HepG2 (cell line): ENCODE results near the gene DEFB129. TPM values are rescaled to one million over a fixed set of nuclear protein-coding genes. Genes with fewer than 3 reads are reported as not detected.

ENCODE experiments used
- ATAC-seq: fragments of 200-7000 bp; cut with Tn5 transposase; 3 replicates; pipeline ENCODE4 v1.9.1; 2020; ENCODE audit warnings: mild to moderate bottlenecking, moderate library complexity
- BruUV-seq: library from RNA; stranded (reverse); fragments of 400-500 nt; replicated peaks from 2 replicates; lab custom pipeline; 2021; lab: Mats Ljungman, UMichigan
- CTCF ChIA-PET: fragments of 300-600 bp; formaldehyde crosslinking; extraction: SDS; loops from one replicate; lab custom pipeline; 2021; ENCODE audit warnings: low total read pairs, inconsistent platforms, low intra/inter-chr PET ratio; lab: Yijun Ruan, JAX
- POLR2A ChIA-PET: fragments of 350-600 bp; sonication (Branson Sonifier 250); formaldehyde crosslinking; loops from one replicate; lab custom pipeline; 2020; ENCODE audit warnings: antibody characterized with exemption, inconsistent platforms; lab: Yijun Ruan, JAX
- DNase-seq: peaks from one replicate; pipeline ENCODE4 v3.0.0-alpha.2; 2015; ENCODE audit warnings: low spot score
- FAIRE-seq: peaks from 3 replicates; lab custom pipeline; 2011; peaks lifted over from hg19 to GRCh38; lab: Jason Lieb, UNC
- H2AFZ ChIP-seq: one replicate; pipeline ENCODE4 v1.6.1; 2011; ENCODE audit warnings: low read length, inconsistent platforms
- H3K27ac ChIP-seq: fragments of 300-600 bp; 3 replicates; pipeline ENCODE4 v1.8.0; 2011; ENCODE audit warnings: mixed run types, mild to moderate bottlenecking, mixed read lengths, low read length, inconsistent platforms; ENCODE audit not compliant: insufficient read depth; ENCODE audit errors: extremely low read length
- H3K27me3 ChIP-seq, 2 experiments: fragments of 200-600 bp in 1 of 2; 2 replicates in 1 of 2; 3 replicates in 1 of 2; pipeline versions ENCODE4 v1.6.0 to v1.8.0; 2011; ENCODE audit warnings: low read length in 2 of 2, mild to moderate bottlenecking in 2 of 2, moderate library complexity in 2 of 2, inconsistent platforms in 1 of 2; ENCODE audit not compliant: insufficient read depth in 2 of 2, control insufficient read depth in 1 of 2
- H3K36me3 ChIP-seq, 2 experiments: fragments of 200-600 bp in 1 of 2; replicated peaks in 1 of 2; 2 replicates in 1 of 2; 3 replicates in 1 of 2; pipeline versions ENCODE4 v1.5.1 to v1.8.0; 2011; ENCODE audit warnings: low read length in 2 of 2, inconsistent platforms in 1 of 2; ENCODE audit not compliant: insufficient read depth in 2 of 2, control insufficient read depth in 1 of 2
- H3K4me1 ChIP-seq: 2 replicates; pipeline ENCODE4 v1.5.1; 2012; ENCODE audit warnings: low read length, inconsistent platforms; ENCODE audit not compliant: insufficient read depth
- H3K4me2 ChIP-seq: 2 replicates; pipeline ENCODE4 v1.6.0; 2011; ENCODE audit warnings: low read depth, low read length, inconsistent platforms
- H3K4me3 ChIP-seq, 3 experiments: fragments of 200-600 bp in 1 of 3; sonication (generic), shearing (Covaris generic) in 1 of 3; replicated peaks in 1 of 3; 2 replicates each; pipeline ENCODE4 v1.5.1; 2011 to 2016; ENCODE audit warnings: low read length in 3 of 3, inconsistent platforms in 2 of 3, low read depth in 2 of 3, mild to moderate bottlenecking in 2 of 3, control low read depth in 1 of 3, mixed read lengths in 1 of 3; ENCODE audit not compliant: insufficient read depth in 1 of 3
- H3K79me2 ChIP-seq: one replicate; pipeline ENCODE4 v1.6.1; 2011; ENCODE audit warnings: low read length, inconsistent platforms; ENCODE audit not compliant: insufficient read depth
- H3K9ac ChIP-seq: 2 replicates; pipeline ENCODE4 v1.6.0; 2011; ENCODE audit warnings: mild to moderate bottlenecking, low read depth, low read length, inconsistent platforms; ENCODE audit not compliant: insufficient read depth
- H3K9me3 ChIP-seq: 2 replicates; pipeline ENCODE4 v1.5.1; 2012; ENCODE audit warnings: mild to moderate bottlenecking, low read length
- H4K20me1 ChIP-seq: 2 replicates; pipeline ENCODE4 v1.6.0; 2011; ENCODE audit warnings: inconsistent platforms, mild to moderate bottlenecking, low read length, moderate library complexity; ENCODE audit not compliant: insufficient read depth
- HNF4G ChIP-seq, 2 experiments: sonication (generic) in 1 of 2; formaldehyde crosslinking in 1 of 2; IDR thresholded peaks; 2 replicates each; pipeline versions ENCODE4 v1.4.0 to v1.6.1; 2011 to 2020; ENCODE audit warnings: borderline replicate concordance in 2 of 2, low read depth in 2 of 2, mild to moderate bottlenecking in 2 of 2, low read length in 1 of 2, missing genetic modification reagents in 1 of 2, moderate library complexity in 1 of 2
- HNRNPK ChIP-seq: fragments of 200-400 bp; formaldehyde crosslinking; IDR thresholded peaks from 2 replicates; pipeline ENCODE4 v1.6.1; 2018; ENCODE audit warnings: low read length, low read depth, moderate library complexity, mild to moderate bottlenecking; ENCODE audit not compliant: poor library complexity, severe bottlenecking
- LCORL ChIP-seq, 2 experiments: fragments of 450-650 bp in 1 of 2; sonication (generic) in 1 of 2; formaldehyde crosslinking in 1 of 2; IDR thresholded peaks; 2 replicates each; pipeline versions ENCODE4 v1.5.0 to v1.6.1; 2017 to 2020; ENCODE audit warnings: antibody characterized with exemption in 1 of 2, missing genetic modification reagents in 1 of 2
- U2AF2 ChIP-seq: fragments of 200-400 bp; formaldehyde crosslinking; IDR thresholded peaks from 2 replicates; pipeline ENCODE4 v1.6.1; 2017; ENCODE audit warnings: low read depth, mild to moderate bottlenecking, low read length
- ZNF598 ChIP-seq: sonication (generic); formaldehyde crosslinking; IDR thresholded peaks from 2 replicates; pipeline ENCODE4 v1.5.1; 2020; ENCODE audit warnings: mild to moderate bottlenecking, missing genetic modification reagents, borderline replicate concordance
- ZSCAN20 ChIP-seq: sonication (generic); formaldehyde crosslinking; IDR thresholded peaks from 2 replicates; pipeline ENCODE4 v1.4.0; 2020; ENCODE audit warnings: missing genetic modification reagents, mild to moderate bottlenecking, borderline replicate concordance
- WGBS: methylation state at CpG from one replicate; pipeline ENCODE4 v1.1.6; 2017; ENCODE audit warnings: low lambda C conversion rate; 5-methylcytosine and 5-hydroxymethylcytosine counted together
- in situ Hi-C: cut with HindIII; loops from 2 replicates; pipeline ENCODE4 v1.10.0; 2017; ENCODE audit warnings: low pct_unique_long_range_greater_than_20kb; ENCODE audit not compliant: extremely low pct_ligation_motif_present
- intact Hi-C: fragments of 100-400 bp; cut with micrococcal nuclease; formaldehyde crosslinking; loops from one replicate; pipeline ENCODE4 v1.10.0; 2022; ENCODE audit not compliant: unreplicated experiment
- polyA plus RNA-seq, 8 experiments: library from polyadenylated mRNA; depleted of rRNA in 3 of 8; stranded (reverse) in 7 of 8; unstranded in 1 of 8; fragments of >200 nt; fragmentation: Illumina TruSeq in 4 of 8; extraction: Trizol in 4 of 8; gene quantifications; 2 replicates each; pipeline versions ENCODE4 v1.2.1 to v1.2.3, GENCODE V29; 2011 to 2016; ENCODE audit warnings: low read depth in 4 of 8, missing spikeins in 1 of 8, mixed read lengths in 1 of 8; ENCODE audit not compliant: insufficient read depth in 1 of 8
- total RNA-seq, 5 experiments: library from RNA; depleted of rRNA; stranded (reverse); fragments of >200 nt; fragmentation: Illumina TruSeq; extraction: Trizol; gene quantifications; 2 replicates each; pipeline ENCODE4 v1.2.3, GENCODE V29; 2016; ENCODE audit warnings: low read depth in 1 of 5
- TF ChIP-seq, protein P1 (sequence below): sonication (generic); formaldehyde crosslinking; IDR thresholded peaks from 2 replicates; pipeline ENCODE4 v1.4.0; 2020; ENCODE audit warnings: missing genetic modification reagents, borderline replicate concordance
- TF ChIP-seq, protein P2 (sequence below): sonication (generic); formaldehyde crosslinking; IDR thresholded peaks from 2 replicates; pipeline ENCODE4 v1.8.1; 2023; ENCODE audit warnings: mild to moderate bottlenecking, moderate library complexity, missing genetic modification reagents

DEFB129 gene
- total and polyA plus RNA-seq, 2 of the 13 experiments (the other 11 are each of a cell fraction or from before 2014, with no cell fraction given), result not detected

DNA sequence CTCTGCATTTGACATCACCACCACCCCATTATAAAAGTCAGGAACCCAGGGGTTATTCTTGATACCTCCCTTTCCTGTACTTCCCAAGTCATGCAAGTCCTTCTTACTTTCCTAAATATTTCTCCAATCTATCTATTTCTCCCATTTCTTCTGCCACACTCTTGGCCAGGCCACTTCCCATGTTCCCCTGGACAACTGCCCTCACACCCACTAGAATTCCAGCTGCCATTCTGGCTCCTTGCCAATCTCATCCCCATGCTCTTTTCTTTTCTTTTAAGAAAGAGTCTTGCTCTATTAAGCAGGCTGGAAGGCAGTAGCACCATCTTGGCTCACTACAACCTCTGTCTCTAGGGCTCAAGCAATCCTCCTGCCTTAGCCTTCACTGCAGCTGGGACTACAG is 45.7 kb downstream of the DEFB129 start:
- H3K79me2 ChIP-seq, result no peaks in the 10 kb centered on the region
- H3K36me3 ChIP-seq, result peaks cover 19 to 28% of the 10 kb centered on the region in 2 experiments
- H3K4me3 ChIP-seq, result no peak overlapping the region
- H3K9me3 ChIP-seq, result no peaks in the 10 kb centered on the region
- ChIA-PET CTCF (no interaction called here), POLR2A (no interaction called here)
- TF ChIP-seq LCORL (IDR thresholded peaks at IDR 0.05) (peak; percentile 85), LCORL (CRISPR knock-in tag; IDR thresholded peaks at IDR 0.05) (no peak), HNF4G (IDR thresholded peaks at IDR 0.05; ENCODE audit: borderline replicate concordance, low read depth, low read length) (no peak), HNF4G (CRISPR knock-in tag; IDR thresholded peaks at IDR 0.05; ENCODE audit: borderline replicate concordance, low read depth) (no peak)
- TF ChIP-seq, protein P1, sequence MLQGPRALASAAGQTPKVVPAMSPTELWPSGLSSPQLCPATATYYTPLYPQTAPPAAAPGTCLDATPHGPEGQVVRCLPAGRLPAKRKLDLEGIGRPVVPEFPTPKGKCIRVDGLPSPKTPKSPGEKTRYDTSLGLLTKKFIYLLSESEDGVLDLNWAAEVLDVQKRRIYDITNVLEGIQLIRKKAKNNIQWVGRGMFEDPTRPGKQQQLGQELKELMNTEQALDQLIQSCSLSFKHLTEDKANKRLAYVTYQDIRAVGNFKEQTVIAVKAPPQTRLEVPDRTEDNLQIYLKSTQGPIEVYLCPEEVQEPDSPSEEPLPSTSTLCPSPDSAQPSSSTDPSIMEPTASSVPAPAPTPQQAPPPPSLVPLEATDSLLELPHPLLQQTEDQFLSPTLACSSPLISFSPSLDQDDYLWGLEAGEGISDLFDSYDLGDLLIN (CRISPR knock-in tag), result no peak
- TF ChIP-seq, protein P2, sequence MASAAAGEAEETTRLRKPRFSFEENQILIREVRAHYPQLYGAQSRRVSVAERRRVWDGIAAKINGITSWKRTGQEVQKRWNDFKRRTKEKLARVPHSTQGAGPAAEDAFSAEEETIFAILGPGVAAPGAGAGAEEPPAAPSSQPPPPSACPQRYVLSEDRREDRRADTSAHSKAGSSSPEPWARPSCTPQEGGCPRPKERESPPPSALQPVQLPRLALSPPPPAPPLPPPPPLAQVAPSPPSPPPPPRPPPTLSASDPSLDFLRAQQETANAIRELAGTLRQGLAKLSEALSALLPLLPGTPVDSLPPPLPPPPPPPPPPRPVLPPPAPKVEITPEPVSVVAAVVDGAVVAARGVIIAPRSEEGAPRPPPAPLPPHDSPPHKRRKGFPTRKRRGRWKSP (CRISPR knock-in tag), result no peak
- H4K20me1 ChIP-seq, result no peaks in the 10 kb centered on the region
- no peaks in the 10 kb centered on the region for H3K4me1 ChIP-seq
- no peak overlapping the region for H3K4me2 ChIP-seq
- no peak overlapping the region for H3K9ac ChIP-seq
- FAIRE-seq (no peak), ATAC-seq (no peak), DNase-seq (no peak)
- peaks cover 0 to 3% of the 10 kb centered on the region in 2 experiments; a peak in 1 of 5 replicates for H3K27me3 ChIP-seq
- intact Hi-C loops (no loop called here), in situ Hi-C loops (no loop called here)
- no TSS peak for BruUV-seq
- H3K27ac ChIP-seq, result no peak overlapping the region
- no peak overlapping the region for H2AFZ ChIP-seq

DNA sequence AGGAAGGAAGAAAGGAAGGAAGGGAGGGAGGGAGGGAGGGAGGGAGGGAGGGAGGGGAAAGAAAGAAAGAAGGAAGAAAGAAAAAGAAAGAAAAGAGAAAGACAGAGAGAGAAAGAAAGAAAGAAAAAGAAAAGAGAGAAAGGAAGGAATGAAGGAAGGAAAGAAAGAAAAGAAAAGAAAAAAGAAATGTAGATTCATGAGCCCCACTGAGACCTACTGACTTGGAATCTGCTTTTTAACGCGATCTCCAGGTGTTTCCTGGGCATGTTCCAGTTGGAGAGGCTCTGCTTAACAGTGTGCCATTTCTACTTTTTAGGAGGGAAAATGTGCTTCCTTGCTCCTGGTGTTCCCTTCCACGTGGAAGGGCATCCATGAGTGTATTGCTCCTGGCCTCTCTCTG is 46.8 kb downstream of the DEFB129 start:
- no peak for DNase-seq
- H2AFZ ChIP-seq, result no peak overlapping the region
- POLR2A ChIA-PET, result no interaction called here
- H3K27ac ChIP-seq, result no peak overlapping the region
- no TSS peak for BruUV-seq
- no peak overlapping the region for H3K4me2 ChIP-seq
- H3K4me3 ChIP-seq, result no peak overlapping the region
- CTCF ChIA-PET, result no interaction called here
- 92% methylated on average over 3 of the region's 3 CpGs for WGBS
- TF ChIP-seq ZSCAN20 (CRISPR knock-in tag), result no peak
- peak; percentile 61 for TF ChIP-seq HNRNPK
- peak; percentile 55; the same call in 1 of the 2 replicates for TF ChIP-seq U2AF2
- TF ChIP-seq ZNF598, result no peak
- TF ChIP-seq, all 625 proteins: peak for 2
- intact Hi-C loops (no loop called here), in situ Hi-C loops (no loop called here)
- H3K4me1 ChIP-seq, result no peaks in the 10 kb centered on the region
- H3K9me3 ChIP-seq, result no peaks in the 10 kb centered on the region
- peaks cover 25 to 38% of the 10 kb centered on the region in 2 experiments for H3K36me3 ChIP-seq
- peak; percentile 15 for FAIRE-seq
- H4K20me1 ChIP-seq, result no peaks in the 10 kb centered on the region
- H3K79me2 ChIP-seq, result no peaks in the 10 kb centered on the region
- no peak for ATAC-seq
- H3K27me3 ChIP-seq, result no peaks in the 10 kb centered on the region
- H3K9ac ChIP-seq, result no peak overlapping the region
